HG03196 (cell line): ENCODE measurements around the gene NR2C2AP.
A peak's percentile ranks its signal among the peaks of the same experiment; 100 is the strongest.
"Not testable (repeated sequence)": the region's sequence is repeated elsewhere in the genome, so short reads cannot be mapped to it uniquely, and the experiment has no call there.

Experiments used
- ATAC-seq: cut with Tn5 transposase; IDR thresholded peaks from one replicate; pipeline ENCODE4 v1.9.1; 2021; ENCODE audit not compliant: unreplicated experiment

The NR2C2AP gene

DNA sequence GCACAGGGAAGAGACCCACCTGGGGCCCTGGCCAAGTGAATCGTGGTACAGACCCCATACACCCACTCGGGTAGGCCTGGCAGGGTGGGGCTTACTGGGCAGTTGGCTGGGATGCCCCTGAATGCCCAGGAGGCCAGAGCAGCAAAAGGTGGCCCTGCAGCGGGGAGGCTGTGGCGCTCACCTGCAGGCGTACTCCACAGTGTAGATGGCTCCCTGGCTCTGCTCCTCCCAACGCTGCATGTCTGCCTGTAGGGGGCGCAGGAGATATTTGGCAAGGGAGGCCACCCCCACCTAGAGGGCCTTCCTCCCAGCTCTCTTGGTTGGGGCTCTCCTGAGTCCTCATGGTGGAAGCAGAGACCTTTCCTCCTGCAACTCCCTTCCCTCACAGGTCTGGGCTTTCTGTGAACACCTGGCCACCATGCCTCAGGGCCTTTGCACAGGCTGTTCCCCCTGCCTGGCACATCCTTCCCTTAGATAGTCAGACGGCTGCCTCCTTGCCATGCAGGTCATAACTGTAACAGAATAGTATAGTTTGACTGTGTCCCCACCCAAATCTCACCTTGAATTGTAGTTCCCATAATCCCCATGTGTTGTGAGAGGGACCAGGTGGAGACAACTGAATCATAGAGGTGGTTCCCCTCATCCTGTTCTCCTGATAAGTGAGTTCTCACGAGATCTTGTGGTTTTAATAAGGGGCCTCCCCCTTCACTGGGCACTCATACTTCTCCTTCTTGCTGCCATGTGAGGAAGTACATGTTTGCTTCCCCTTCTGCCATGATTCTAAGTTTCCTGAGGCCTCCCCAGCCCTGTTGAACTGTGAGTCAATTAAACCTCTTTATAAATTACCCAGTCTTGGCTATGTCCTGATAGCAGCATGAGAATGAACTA, 17.1 kb downstream of the NR2C2AP start:
- ATAC-seq, result no peak

GRCh38 chr19:19181488-19181998, 21.7 kb downstream of the NR2C2AP start:
- ATAC-seq, result no peak

DNA sequence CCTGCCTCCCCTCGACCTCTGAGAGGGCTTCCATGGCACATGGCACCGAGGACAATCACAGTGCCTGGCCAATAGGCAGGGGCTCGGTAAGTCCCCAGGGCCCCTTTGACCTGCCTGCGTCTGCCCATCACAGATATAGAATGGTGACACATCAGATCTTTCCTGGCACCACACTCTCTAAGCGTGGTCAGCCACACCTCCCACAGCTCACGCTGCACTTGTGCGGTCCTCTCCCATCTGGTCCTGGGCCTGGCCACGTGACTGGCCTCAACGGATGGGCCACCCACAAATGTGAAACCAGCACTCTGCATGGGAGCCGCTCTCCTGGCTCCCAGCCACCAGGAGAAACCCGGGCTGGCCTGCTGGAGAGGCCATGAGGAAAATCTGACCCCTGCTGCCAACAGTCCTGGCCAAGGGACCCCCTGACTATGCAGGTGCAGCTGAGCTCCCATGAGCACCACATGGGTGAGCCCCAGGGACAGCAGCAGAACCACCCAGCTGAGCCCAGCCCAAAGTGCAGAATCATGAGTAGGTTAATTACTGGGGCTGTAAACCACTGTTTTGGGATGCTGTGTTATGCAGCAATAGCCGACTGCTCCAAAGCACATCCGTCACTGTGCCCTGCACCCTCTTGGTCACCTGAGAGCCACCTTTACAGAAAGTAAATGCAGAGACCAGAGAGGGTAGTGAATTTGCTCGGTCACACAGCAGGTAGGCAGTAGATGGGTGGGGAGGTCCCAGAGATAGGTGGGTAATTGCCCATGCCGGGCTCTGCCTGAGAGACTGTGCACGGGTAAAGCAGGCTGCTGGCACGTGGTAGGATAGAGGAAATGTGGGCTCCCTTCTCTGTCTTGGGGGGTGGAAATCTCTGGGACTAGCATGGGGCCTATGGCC, 23.4 kb downstream of the NR2C2AP start:
- no peak for ATAC-seq

DNA sequence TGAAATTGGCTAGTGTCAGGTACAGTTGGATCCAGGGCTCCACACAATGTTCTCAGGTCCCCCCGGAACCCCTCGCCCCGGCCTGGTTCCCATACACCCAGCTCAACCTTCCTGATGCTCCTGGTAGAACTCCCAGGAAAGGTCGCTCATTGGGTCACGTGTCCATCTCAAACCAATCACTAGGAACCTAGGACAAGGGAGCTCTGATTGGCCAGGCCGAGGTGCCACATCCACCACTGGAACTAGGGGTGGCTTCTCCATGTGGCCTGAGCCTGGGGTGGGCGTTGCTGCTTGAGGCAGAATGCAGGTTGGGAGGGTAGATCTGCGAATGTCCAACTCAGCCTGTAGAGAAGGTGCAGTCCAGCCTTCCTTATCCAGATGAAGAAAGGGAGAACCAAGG, 26.3 kb downstream of the NR2C2AP start:
- no peak for ATAC-seq

DNA sequence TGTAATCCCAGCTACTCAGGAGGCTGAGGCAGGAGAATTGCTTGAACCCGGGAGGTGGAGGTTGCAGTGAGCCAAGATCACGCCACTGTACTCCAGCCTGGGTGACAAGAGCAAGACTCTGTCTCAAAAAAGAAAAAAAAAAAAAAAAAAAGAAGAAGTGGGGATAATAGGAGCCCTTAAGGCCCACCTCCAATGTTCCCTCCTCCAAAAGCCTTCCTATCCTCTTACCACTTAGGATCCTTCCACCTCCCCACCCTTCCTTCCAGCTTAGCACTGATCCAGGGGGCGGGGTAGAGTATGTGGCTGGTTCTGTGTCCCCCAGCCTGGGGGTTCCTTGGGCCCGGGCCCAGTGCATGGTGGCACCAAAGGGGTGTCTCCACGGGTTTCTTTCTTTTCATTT, 30.0 kb downstream of the NR2C2AP start:
- ATAC-seq, result not testable (repeated sequence)

DNA sequence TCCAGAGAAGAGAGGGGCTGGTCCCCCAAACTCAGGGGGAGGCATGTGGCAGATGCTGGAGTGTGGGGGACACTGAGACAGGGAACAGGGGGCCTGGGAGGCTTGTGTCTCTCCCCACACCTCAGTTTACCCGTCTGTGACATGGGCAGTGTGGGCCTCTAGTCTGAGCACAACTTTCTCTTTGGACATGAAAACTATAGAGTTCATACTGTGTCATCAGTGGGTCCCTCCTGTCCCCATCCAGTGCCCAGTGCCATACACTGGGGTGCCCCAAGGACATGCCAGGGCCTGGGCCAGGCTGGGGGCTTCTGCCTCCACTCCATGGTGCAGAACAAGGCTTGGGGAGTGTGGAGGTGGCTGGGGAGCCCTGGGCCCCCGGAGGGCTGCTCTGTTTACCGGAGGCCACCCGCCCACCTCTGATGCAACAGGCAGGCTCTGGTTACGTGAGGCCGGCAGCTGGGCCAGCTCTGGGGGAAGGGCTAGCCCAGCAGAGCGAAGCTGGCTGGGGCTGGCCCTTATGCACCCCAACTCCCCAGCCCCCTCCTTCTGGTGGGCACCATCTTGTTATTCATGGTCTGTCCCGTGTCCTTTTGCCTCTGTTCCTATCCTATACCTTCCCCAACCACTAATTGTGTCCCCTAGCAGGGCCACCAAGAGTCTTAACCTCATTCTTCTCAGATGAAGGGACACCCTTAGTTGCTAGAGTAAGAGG, 31.2 kb downstream of the NR2C2AP start:
- no peak for ATAC-seq

DNA sequence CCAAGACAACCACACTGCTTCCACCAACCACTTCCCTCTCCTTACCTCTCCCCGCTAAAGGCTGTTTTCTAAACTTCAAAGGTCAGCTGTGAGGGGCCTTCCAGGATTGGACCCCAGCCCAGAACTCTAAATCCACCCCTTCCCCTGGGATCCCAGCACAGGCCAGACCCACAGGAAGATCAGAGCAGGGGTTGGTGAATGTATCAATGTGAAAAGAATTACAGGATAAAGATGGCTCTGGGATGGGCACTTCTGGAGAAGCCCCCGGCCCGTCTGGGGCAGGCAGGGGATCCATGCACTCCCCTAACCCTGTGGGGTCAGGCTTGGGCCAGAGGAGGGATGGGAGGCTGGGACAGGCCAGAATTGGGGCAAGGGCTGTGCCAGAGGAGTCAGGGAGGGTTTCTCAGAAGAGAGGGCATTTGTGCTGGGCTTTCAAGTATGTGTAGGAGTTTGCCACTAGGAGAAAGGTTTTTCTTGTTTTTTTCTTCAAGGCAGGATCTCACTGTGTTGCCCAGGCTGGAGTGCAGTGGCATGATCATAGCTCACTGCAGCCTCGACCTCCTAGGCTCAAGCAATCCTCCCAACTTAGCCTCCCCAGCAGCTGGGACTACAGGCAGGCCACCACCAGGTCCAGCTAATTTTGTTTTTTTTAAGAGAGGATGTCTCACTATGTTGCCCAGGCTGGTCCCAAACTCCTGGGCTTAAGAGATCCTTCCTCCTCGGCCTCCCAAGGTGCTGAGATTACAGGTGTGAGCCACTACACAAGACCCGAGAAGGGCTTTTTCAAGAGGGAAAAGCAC, 32.1 kb downstream of the NR2C2AP start:
- no peak for ATAC-seq

DNA sequence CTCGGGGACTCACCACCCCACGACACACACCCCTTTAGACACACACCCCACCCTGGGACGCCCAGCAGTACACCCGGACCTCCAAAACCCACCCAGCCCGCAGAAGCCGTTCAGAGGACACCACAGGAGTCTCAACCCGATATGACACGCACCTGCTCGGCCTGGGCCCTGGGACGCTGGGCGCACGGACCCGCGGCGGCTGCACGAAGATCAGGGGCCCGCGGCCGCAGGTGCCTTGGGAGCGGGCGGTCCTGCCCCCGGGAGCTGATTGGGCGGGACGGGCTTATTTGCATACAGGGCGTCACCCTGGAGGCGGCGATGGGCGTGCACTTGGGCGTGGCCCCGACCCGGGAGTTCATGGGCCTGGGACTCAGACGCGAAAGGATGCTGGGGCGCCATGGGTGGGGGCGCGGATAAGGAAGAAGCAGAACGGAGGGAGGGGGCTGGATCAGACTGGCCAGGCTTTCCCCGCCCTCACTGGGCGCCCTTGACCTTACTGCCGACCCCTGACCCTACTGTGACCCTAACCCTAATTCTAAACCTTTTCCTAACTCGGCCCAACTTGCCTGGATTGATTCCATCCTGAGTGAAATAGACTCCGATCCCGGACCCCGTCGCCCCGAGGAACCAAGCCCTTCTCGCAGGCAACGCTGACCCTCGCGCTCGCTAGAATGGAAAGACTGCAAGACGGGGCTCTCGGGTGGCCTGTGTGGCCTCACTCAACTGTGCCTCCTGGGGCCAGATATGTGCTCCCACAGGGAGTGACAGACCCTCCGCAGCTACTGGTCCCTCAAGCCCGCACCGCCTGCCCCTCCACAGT, 33.0 kb downstream of the NR2C2AP start, which contains the start of gene MEF2B:
Gene MEF2B (minus strand): TSS at position 211 of the 820 bp plus-strand sequence. CDS start 19,528 bp downstream, outside the sequence.
- ATAC-seq, result peak; percentile 72

DNA sequence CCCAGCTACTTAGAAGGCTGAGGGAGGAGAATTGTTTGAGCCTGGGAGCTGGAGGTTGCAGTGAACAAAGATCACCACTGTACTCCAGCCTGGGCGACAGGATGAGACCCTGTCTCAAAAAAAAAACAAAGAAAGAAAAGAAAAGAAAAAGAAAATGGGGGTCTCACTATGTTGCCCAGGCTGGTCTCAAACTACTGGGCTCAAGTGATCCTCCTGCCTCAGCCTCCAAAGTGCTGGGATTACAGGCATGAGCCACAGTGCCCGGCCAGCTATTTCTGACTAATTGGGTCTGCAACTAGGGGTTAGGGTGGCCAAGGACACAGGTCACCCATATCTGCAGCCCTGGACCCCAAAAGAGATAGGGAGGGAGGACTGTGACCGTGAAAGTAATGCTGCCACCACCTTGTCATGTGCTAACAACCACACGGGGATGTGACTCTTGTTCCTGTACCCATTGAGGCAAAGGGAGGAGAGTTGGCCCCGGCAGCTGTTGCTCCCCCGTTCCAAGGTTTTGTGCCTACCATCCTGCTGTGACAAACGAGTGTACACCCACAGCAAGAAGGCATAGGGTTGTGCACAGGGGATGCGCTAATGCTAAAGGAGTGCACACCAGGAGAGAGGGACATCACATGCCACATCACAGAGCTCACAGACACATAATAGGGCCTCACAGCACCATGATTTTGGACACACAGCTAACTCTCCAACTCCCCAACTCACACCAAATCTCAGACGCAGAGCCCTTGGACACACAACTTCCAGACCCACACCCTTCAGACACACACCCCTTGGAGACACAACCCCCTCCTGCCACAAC, 33.8 kb downstream of the NR2C2AP start:
- ATAC-seq, result peak; percentile 17

DNA sequence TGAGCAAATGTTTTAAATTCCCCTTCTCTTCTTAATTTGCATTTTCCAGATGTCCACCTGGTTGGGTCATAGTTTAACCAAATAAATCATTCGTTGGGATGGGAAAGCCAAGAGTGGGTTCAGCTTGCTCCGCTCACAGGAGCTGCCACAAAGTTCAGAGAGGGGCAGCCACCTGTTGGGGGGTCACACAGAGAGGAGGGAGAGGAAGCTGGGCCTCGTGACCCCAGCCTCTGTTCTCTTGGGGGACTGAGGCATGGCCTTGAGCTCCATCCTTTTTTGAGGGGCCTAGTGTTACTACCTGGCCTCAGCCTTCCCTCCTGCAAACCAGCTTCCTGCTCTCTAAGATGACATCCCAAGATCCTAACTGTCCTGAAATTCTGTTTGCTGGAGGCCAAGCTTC, 35.6 kb downstream of the NR2C2AP start:
- no peak for ATAC-seq

GRCh38 chr19:19165396-19165795, 37.8 kb downstream of the NR2C2AP start:
- no peak for ATAC-seq

DNA sequence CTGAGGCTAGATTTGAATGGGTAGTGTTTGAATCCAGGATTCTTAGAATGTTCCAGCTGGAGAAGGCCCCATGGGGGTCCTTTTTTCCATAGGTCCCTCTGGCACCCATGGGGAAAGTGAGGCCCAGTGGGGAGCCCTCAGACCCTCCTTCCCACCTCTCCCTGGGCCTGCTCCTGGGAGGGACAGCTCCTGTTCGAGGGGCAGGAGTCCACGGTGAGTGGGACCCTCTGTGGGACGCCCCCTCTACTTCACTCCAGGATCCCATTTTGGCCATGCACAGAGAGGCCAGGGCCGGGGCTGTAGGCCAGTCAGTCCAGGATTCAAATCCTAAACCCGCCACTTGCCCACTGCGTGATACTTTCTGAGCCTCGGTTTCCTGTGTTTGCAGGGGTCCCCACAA, 40.7 kb downstream of the NR2C2AP start:
- no peak for ATAC-seq

DNA sequence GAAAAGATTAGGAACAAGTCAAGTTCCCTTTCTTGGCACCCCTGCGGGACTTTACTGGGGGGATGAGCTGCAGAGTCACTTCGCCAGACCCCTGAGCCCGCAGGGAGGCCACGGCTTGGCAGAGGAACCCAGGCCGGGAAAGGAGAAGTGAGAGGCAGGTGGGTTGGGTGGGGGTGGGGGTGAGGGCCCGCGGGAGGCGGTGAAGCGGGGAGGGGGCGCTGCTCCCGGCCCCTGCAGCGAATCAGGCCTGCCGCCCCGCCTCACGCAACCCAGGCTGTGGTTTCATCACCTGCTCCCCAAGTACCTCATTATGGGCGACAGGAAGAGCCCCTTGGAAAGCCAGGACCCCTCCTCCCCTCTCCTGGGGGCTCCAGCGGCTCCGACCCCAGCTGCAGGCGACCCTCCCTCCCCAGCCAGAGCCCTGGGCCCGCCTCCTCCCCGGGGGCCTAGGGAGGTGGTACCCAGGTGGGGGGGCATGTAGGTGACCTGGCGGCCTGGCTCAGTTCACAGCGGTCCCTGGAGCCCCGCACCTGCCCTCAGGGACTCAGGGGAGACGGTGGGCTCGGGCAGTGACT, 42.7 kb downstream of the NR2C2AP start:
- ATAC-seq, result no peak

DNA sequence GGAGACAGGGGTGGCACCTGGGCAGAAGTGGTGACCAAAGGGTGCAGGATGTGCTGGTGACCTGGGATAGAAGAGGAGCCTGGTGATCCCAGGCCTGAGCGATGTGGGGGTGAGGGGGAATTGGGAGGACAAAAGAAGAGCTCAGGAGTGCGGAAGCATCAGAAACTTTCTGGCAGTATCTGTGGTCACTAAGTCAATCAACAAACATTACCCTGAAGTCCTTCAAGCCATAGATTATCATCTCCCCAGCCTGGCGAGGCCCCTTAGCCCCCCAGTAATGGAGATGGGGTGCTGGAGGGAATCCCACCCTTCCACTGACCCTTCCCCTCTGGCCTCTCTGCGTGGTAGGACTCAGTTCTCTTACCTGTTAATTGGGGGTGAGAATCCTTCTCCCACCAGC, 43.7 kb downstream of the NR2C2AP start:
- no peak for ATAC-seq

GRCh38 chr19:19157808-19158207, 45.4 kb downstream of the NR2C2AP start:
- ATAC-seq, result no peak

GRCh38 chr19:19155495-19156219, 47.6 kb downstream of the NR2C2AP start:
- peak; percentile 47 for ATAC-seq

GRCh38 chr19:19154768-19155494, 48.3 kb downstream of the NR2C2AP start:
- no peak for ATAC-seq
